Ectodermal cell (in vitro differentiated cells): ENCODE results near the gene ACSS1.

ENCODE experiments used
- H3K27ac ChIP-seq: 2 replicates; pipeline ENCODE4 v1.7.0; 2013; ENCODE audit warnings: mild to moderate bottlenecking, low read depth, low read length; ENCODE audit not compliant: insufficient read depth, poor library complexity, severe bottlenecking
- H3K27me3 ChIP-seq: 2 replicates; pipeline ENCODE4 v1.7.0; 2013; ENCODE audit warnings: mild to moderate bottlenecking, low read length; ENCODE audit not compliant: insufficient read depth, control insufficient read depth, poor library complexity, severe bottlenecking
- H3K36me3 ChIP-seq: one replicate; pipeline ENCODE4 v1.7.0; 2013; ENCODE audit warnings: low read length; ENCODE audit not compliant: control insufficient read depth, insufficient read depth
- H3K4me1 ChIP-seq: one replicate; pipeline ENCODE4 v1.7.0; 2013; ENCODE audit warnings: low read length; ENCODE audit not compliant: control insufficient read depth, insufficient read depth
- H3K4me3 ChIP-seq: 2 replicates; pipeline ENCODE4 v1.7.0; 2013; ENCODE audit warnings: low read depth, low read length, control low read depth; ENCODE audit not compliant: insufficient read depth
- H3K9me3 ChIP-seq: 2 replicates; pipeline ENCODE4 v1.7.0; 2013; ENCODE audit warnings: mild to moderate bottlenecking, low read length, moderate library complexity; ENCODE audit not compliant: control insufficient read depth
- WGBS, 2 experiments: methylation state at CpG; one replicate each; pipeline ENCODE4 v1.1.7; 2013; ENCODE audit warnings: missing lambda C conversion rate in 2 of 2; 5-methylcytosine and 5-hydroxymethylcytosine counted together

ACSS1 gene

GRCh38 chr20:25046181-25046641 is 11.7 kb downstream of the ACSS1 start:
- no peaks in the 10 kb centered on the region for H3K9me3 ChIP-seq
- no peak overlapping the region for H3K27ac ChIP-seq
- no peak overlapping the region for H3K4me3 ChIP-seq
- no peaks in the 10 kb centered on the region for H3K4me1 ChIP-seq
- no peaks in the 10 kb centered on the region for H3K27me3 ChIP-seq
- 85 to 88% methylated on average over 14 of the region's 14 CpGs for WGBS, 2 experiments
- H3K36me3 ChIP-seq = no peaks in the 10 kb centered on the region

- Histone ChIP-seq H3K27me3 (no peaks in the 10 kb centered on the region), H3K4me1 (no peaks in the 10 kb centered on the region)
- 82 to 86% methylated on average over 9 of the region's 9 CpGs for WGBS, 2 experiments
Measured at GRCh38 chr20:25045343-25045712, 12.6 kb downstream of the ACSS1 start.

GRCh38 chr20:25044660-25045342 is 13.1 kb downstream of the ACSS1 start:
- 88% methylated on average over 14 of the region's 14 CpGs for WGBS, 2 experiments

More at GRCh38 chr20:25045343-25045712, 12.6 kb downstream of the ACSS1 start:
- Histone ChIP-seq H3K9me3 (no peaks in the 10 kb centered on the region), H3K27ac (no peak overlapping the region), H3K36me3 (no peaks in the 10 kb centered on the region), H3K4me3 (no peak overlapping the region)

GRCh38 chr20:25044261-25044560 is 13.7 kb downstream of the ACSS1 start:
- 93 to 94% methylated on average over 5 of the region's 5 CpGs for WGBS, 2 experiments
- no peaks in the 10 kb centered on the region for H3K9me3 ChIP-seq

More at GRCh38 chr20:25044660-25045342, 13.1 kb downstream of the ACSS1 start:
- no peaks in the 10 kb centered on the region for H3K9me3 ChIP-seq
- no peak overlapping the region for H3K4me3 ChIP-seq
- no peaks in the 10 kb centered on the region for H3K27me3 ChIP-seq
- no peak overlapping the region for H3K27ac ChIP-seq
- H3K4me1 ChIP-seq = no peaks in the 10 kb centered on the region
- H3K36me3 ChIP-seq = no peaks in the 10 kb centered on the region

GRCh38 chr20:25043499-25044260 is 14.3 kb downstream of the ACSS1 start:
- WGBS, 2 experiments = 93 to 97% methylated on average over 9 of the region's 9 CpGs

More at GRCh38 chr20:25044261-25044560, 13.7 kb downstream of the ACSS1 start:
- no peaks in the 10 kb centered on the region for H3K36me3 ChIP-seq
- H3K4me1 ChIP-seq = no peaks in the 10 kb centered on the region
- H3K4me3 ChIP-seq = no peak overlapping the region
- H3K27ac ChIP-seq = no peak overlapping the region
- H3K27me3 ChIP-seq = no peaks in the 10 kb centered on the region

GRCh38 chr20:25042531-25043498 is 15.1 kb downstream of the ACSS1 start:
- 87 to 88% methylated on average over 14 of the region's 14 CpGs for WGBS, 2 experiments
- Histone ChIP-seq H3K4me1 (no peaks in the 10 kb centered on the region), H3K27ac (no peak overlapping the region)

More at GRCh38 chr20:25043499-25044260, 14.3 kb downstream of the ACSS1 start:
- no peak overlapping the region for H3K4me3 ChIP-seq
- no peak overlapping the region for H3K27ac ChIP-seq
- no peaks in the 10 kb centered on the region for H3K27me3 ChIP-seq
- H3K4me1 ChIP-seq = no peaks in the 10 kb centered on the region
- H3K36me3 ChIP-seq = no peaks in the 10 kb centered on the region
- no peaks in the 10 kb centered on the region for H3K9me3 ChIP-seq

GRCh38 chr20:25041813-25042530 is 16.0 kb downstream of the ACSS1 start:
- WGBS, 2 experiments = 94 to 97% methylated on average over 21 of the region's 21 CpGs

More at GRCh38 chr20:25042531-25043498, 15.1 kb downstream of the ACSS1 start:
- Histone ChIP-seq H3K36me3 (no peaks in the 10 kb centered on the region), H3K27me3 (no peaks in the 10 kb centered on the region), H3K9me3 (no peaks in the 10 kb centered on the region), H3K4me3 (no peak overlapping the region)

GRCh38 chr20:25040438-25040831 is 17.5 kb downstream of the ACSS1 start:
- Histone ChIP-seq H3K27me3 (no peaks in the 10 kb centered on the region), H3K27ac (no peak overlapping the region), H3K4me3 (no peak overlapping the region), H3K36me3 (no peaks in the 10 kb centered on the region), H3K4me1 (no peaks in the 10 kb centered on the region), H3K9me3 (no peaks in the 10 kb centered on the region)
- WGBS, 2 experiments = 91% methylated on average over 6 of the region's 6 CpGs

More at GRCh38 chr20:25041813-25042530, 16.0 kb downstream of the ACSS1 start:
- H3K4me3 ChIP-seq = no peak overlapping the region
- H3K27ac ChIP-seq = no peak overlapping the region
- no peaks in the 10 kb centered on the region for H3K4me1 ChIP-seq
- no peaks in the 10 kb centered on the region for H3K36me3 ChIP-seq
- no peaks in the 10 kb centered on the region for H3K27me3 ChIP-seq
- H3K9me3 ChIP-seq = no peaks in the 10 kb centered on the region

GRCh38 chr20:25039697-25040437 is 18.1 kb downstream of the ACSS1 start:
- no peaks in the 10 kb centered on the region for H3K36me3 ChIP-seq
- WGBS, 2 experiments = 90 to 93% methylated on average over 9 of the region's 9 CpGs

More at GRCh38 chr20:25039697-25040437, 18.1 kb downstream of the ACSS1 start:
- Histone ChIP-seq H3K4me1 (no peaks in the 10 kb centered on the region), H3K4me3 (no peak overlapping the region), H3K27me3 (no peaks in the 10 kb centered on the region), H3K27ac (no peak overlapping the region), H3K9me3 (no peaks in the 10 kb centered on the region)
